OCI-LY1 (cell line): ENCODE results near the gene A2M.
"Not testable (repeated sequence)": the region's sequence is repeated elsewhere in the genome, so short reads cannot be mapped to it uniquely, and the experiment has no call there.

Source experiments
- H2AFZ ChIP-seq: fragments of 200-600 bp; sonication (generic), shearing (Covaris generic); 2 replicates; pipeline ENCODE4 v1.6.0; 2014; ENCODE audit warnings: antibody characterized with exemption, mild to moderate bottlenecking, low read length
- H3F3A ChIP-seq: fragments of 200-600 bp; sonication (generic), shearing (Covaris generic); 2 replicates; pipeline ENCODE4 v1.6.0; 2014; ENCODE audit warnings: mild to moderate bottlenecking, antibody characterized with exemption, low read length, moderate library complexity; ENCODE audit not compliant: insufficient read depth
- H3K27ac ChIP-seq: fragments of 200-600 bp; sonication (generic); 2 replicates; pipeline ENCODE4 v1.5.1; 2014; ENCODE audit warnings: low read length, mixed run types, mild to moderate bottlenecking, low read depth; ENCODE audit not compliant: poor library complexity, severe bottlenecking
- H3K27me3 ChIP-seq: fragments of 200-600 bp; sonication (generic); 2 replicates; pipeline ENCODE4 v1.6.0; 2014; ENCODE audit warnings: antibody characterized with exemption, mild to moderate bottlenecking, low read length, moderate library complexity; ENCODE audit not compliant: insufficient read depth
- H3K36me3 ChIP-seq: fragments of 200-600 bp; sonication (generic); 2 replicates; pipeline ENCODE4 v1.6.1; 2014; ENCODE audit warnings: mild to moderate bottlenecking, antibody characterized with exemption, low read length, moderate library complexity, mixed read lengths; ENCODE audit not compliant: insufficient read depth
- H3K4me1 ChIP-seq: fragments of 200-600 bp; sonication (generic); 2 replicates; pipeline ENCODE4 v1.5.1; 2014; ENCODE audit warnings: mild to moderate bottlenecking, low read length, moderate library complexity; ENCODE audit not compliant: insufficient read depth, severe bottlenecking
- H3K4me2 ChIP-seq: fragments of 200-600 bp; sonication (generic), shearing (Covaris generic); 2 replicates; pipeline ENCODE4 v1.6.1; 2014; ENCODE audit warnings: low read length
- H3K4me3 ChIP-seq: fragments of 200-600 bp; sonication (generic); 2 replicates; pipeline ENCODE4 v1.5.1; 2014; ENCODE audit warnings: low read length, low read depth, mild to moderate bottlenecking, mixed read lengths; ENCODE audit not compliant: poor library complexity, severe bottlenecking
- H3K79me2 ChIP-seq: fragments of 200-600 bp; shearing (Covaris generic); 2 replicates; pipeline ENCODE4 v1.6.1; 2016; ENCODE audit warnings: mixed run types, low read length, mixed read lengths; ENCODE audit not compliant: insufficient read depth
- H3K9ac ChIP-seq: fragments of 200-600 bp; sonication (generic), shearing (Covaris generic); 2 replicates; pipeline ENCODE4 v1.6.1; 2014; ENCODE audit warnings: mild to moderate bottlenecking, low read length, mixed read lengths
- H3K9me2 ChIP-seq: fragments of 200-600 bp; sonication (generic), shearing (Covaris generic); 2 replicates; pipeline ENCODE4 v1.6.1; 2014; ENCODE audit warnings: low read depth, mild to moderate bottlenecking, low read length, mixed read lengths
- H3K9me3 ChIP-seq: fragments of 200-600 bp; shearing (Covaris generic); 2 replicates; pipeline ENCODE4 v1.6.1; 2014; ENCODE audit warnings: low read length, mixed read lengths
- H4K20me1 ChIP-seq: fragments of 200-600 bp; sonication (generic), shearing (Covaris generic); 2 replicates; pipeline ENCODE4 v1.6.0; 2016; ENCODE audit warnings: mild to moderate bottlenecking, low read length; ENCODE audit not compliant: insufficient read depth
- CTCF ChIP-seq: fragments of 200-600 bp; sonication (generic), shearing (Covaris generic); IDR thresholded peaks from 2 replicates; pipeline ENCODE4 v1.5.1; 2017; ENCODE audit warnings: mild to moderate bottlenecking, antibody characterized with exemption, low read length, moderate library complexity, mixed read lengths
- EZH2 ChIP-seq: fragments of 200-600 bp; sonication (generic), shearing (Covaris generic); IDR thresholded peaks from 2 replicates; pipeline ENCODE4 v1.8.0; 2017; ENCODE audit warnings: borderline replicate concordance, mixed run types, mild to moderate bottlenecking, antibody characterized with exemption, low read length, moderate library complexity, mixed read lengths

A2M gene

GRCh38 chr12:9144730-9145106 is 29.0 kb upstream of the A2M start:
- Histone ChIP-seq H3K9ac (no peak overlapping the region), H3K4me2 (no peak overlapping the region), H3K36me3 (no peaks in the 10 kb centered on the region), H3K4me3 (no peak overlapping the region), H3K79me2 (no peaks in the 10 kb centered on the region), H3K4me1 (no peaks in the 10 kb centered on the region), H3K9me3 (0 out of 2 replicates have a peak, but pooled peaks cover 3% of the 10 kb centered on the region), H3K27ac (no peak overlapping the region), H4K20me1 (no peaks in the 10 kb centered on the region), H2AFZ (no peak overlapping the region), H3K27me3 (no peaks in the 10 kb centered on the region), H3K9me2 (no peaks in the 10 kb centered on the region), H3F3A (no peaks in the 10 kb centered on the region)
- no peak for TF ChIP-seq EZH2
- TF ChIP-seq CTCF = no peak

- H3K79me2 ChIP-seq = no peaks in the 10 kb centered on the region
- no peak overlapping the region for H3K27ac ChIP-seq
- H3K4me1 ChIP-seq = no peaks in the 10 kb centered on the region
- 0 out of 2 replicates have a peak, but pooled peaks cover 3% of the 10 kb centered on the region for H3K9me3 ChIP-seq
- no peak for TF ChIP-seq CTCF
- no peak overlapping the region for H3K4me2 ChIP-seq
- no peak overlapping the region for H3K4me3 ChIP-seq
- no peaks in the 10 kb centered on the region for H4K20me1 ChIP-seq
- H3K9ac ChIP-seq = no peak overlapping the region
- H3K27me3 ChIP-seq = no peaks in the 10 kb centered on the region
- H2AFZ ChIP-seq = no peak overlapping the region
- H3K9me2 ChIP-seq = no peaks in the 10 kb centered on the region
- no peaks in the 10 kb centered on the region for H3K36me3 ChIP-seq
- no peaks in the 10 kb centered on the region for H3F3A ChIP-seq
Observed at GRCh38 chr12:9143929-9144729, 28.4 kb upstream of the A2M start.

GRCh38 chr12:9143137-9143536 is 27.4 kb upstream of the A2M start:
- H3K27ac ChIP-seq = no peak overlapping the region
- TF ChIP-seq CTCF = no peak
- TF ChIP-seq EZH2 = no peak

DNA sequence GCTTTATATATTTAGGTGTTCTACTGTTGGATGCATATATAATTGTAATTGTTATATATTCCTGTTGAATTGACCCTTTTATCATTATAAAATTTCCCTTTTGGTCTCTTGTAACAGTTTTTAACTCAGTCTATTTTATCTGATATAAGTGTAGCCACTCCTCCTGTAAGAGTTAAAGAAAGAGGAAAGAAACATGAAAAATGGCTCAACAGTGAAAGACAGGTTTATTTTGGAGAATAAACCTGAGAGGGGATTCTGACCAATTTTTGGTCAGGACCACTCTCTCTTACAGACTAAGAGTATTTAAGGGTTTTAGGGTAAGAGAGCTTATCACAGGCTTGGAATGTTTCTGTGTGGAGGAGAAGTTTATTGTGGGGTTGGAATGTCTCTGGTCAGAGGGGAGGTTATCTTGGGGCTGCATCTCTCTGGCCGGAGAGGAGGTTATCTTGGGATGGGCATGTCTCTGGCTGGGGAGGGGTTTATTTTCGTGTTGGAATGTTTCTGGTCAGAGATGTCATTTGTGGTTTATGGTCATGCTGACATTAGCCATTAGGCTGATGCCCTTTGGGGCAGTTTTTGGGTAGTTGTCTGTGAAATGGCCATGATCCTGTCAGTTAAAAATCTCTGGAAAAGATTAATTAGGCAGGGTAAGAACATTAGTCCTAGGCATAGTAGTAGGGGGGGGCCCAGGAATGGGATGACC is 24.0 kb upstream of the A2M start:
- H3K4me2 ChIP-seq, H3K4me1 ChIP-seq, H3K9me2 ChIP-seq, H3K79me2 ChIP-seq, H3K27ac ChIP-seq, H3K9ac ChIP-seq, H3K4me3 ChIP-seq, H4K20me1 ChIP-seq, H3K9me3 ChIP-seq, H3F3A ChIP-seq, H3K36me3 ChIP-seq, H2AFZ ChIP-seq, H3K27me3 ChIP-seq: not testable (repeated sequence)

More at GRCh38 chr12:9143137-9143536, 27.4 kb upstream of the A2M start:
- Histone ChIP-seq H3K4me3 (no peak overlapping the region), H2AFZ (no peak overlapping the region), H3K36me3 (no peaks in the 10 kb centered on the region), H3K9ac (no peak overlapping the region), H4K20me1 (no peaks in the 10 kb centered on the region), H3K27me3 (no peaks in the 10 kb centered on the region), H3K9me3 (0 out of 2 replicates have a peak, but pooled peaks cover 3% of the 10 kb centered on the region), H3K4me2 (no peak overlapping the region), H3K4me1 (no peaks in the 10 kb centered on the region), H3K79me2 (no peaks in the 10 kb centered on the region), H3F3A (no peaks in the 10 kb centered on the region), H3K9me2 (no peaks in the 10 kb centered on the region)
